Activated gamma-delta T cell (primary cell): ENCODE measurements around the gene PARD3B.

Experiments
- DNase-seq: peaks from one replicate; lab custom pipeline; 2025; lab: John Stamatoyannopoulos, UW

PARD3B gene

DNA sequence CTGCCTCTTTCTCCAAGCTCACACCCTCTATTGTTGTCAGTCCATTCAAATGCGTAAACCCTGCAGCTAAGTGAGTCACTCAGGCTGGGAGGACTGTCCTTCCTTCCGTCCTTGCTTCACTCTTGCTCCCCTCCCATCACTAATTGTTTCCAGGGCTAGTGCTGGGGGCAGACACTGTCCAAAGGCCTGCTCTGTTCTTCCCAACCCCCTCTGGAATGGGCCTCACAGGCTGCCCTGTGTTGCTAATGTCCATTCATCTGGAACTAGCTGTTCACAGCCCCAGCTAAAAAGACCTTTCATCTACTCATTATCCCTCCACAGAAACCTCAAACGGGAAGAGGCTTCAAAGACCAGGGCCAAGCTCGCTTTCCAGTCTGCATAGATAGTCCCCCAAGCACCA, 1105.2 kb downstream of the PARD3B start:
- no peak for DNase-seq

DNA sequence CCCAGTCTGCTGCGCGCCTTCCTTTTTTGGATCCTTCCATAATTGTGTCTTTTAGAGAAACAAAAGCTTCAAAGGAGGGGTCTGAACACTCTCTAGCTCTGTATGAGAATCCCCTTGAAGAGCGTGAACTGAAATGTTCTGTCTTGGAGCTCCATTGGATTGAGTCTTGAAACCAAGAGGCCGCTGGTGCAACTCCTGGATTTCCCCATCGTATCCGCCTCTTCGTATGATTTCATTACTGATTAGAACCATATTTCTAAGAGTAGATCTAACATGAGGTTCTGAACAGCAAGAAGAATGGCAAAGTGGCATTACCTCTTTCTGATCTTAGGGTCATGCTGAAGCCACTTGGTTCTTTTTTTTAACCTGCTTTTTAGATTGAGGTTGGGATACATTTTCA, 1105.7 kb downstream of the PARD3B start:
- DNase-seq: no peak

DNA sequence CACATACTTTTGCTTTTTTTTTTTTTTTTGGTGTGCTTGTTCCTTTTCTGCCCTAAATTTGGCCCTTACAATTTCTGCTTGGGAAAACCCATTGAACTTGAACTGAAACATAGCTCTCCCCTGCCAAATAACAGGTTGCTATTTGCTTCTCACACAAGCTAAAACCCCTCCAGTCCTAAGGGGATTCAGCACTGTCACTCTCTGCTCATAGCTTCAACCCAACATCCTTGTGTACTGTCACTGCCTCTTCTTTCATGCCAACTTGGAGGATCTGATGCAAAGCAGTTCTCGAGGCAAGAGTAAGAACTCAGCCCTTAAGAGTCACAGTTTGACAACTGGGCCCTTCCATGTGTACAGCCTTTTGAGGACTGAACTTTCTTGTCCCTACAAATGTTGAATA, 1106.4 kb downstream of the PARD3B start:
- DNase-seq: no peak

DNA sequence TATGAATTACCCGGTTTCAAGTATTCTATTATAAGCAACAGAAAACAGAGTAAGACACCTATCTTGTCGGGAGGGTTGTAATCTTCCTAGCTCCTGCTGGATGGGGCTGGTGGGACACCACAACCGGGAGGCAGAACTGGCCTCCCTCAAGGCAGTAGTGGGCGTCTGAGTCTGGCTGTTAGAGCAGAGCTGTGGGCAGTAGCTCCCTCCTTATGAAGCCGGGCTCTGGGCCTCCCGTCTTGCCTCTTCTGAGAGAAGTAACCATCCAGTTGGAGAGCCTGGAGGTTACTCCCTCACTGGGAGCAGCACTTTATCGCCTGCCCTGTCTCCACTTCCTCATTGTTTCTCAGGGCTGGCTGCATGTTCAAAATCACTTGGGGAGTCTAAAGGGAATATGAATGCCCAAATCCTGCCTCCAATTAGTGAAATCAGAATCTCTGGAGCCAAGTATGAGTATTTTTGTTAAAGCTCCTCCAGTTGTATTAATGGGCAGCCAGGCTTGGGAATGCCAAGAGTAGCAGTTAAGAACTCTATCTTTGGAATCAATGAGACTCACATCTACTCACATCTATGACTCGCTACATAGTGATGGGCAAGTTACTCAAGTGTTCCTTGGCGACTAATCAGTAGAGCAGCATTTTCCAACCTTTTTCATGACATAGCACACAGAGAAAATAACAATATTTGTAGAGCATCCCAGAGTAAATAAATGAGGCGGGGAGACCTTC, 1109.8 kb downstream of the PARD3B start:
- DNase-seq: no peak

DNA sequence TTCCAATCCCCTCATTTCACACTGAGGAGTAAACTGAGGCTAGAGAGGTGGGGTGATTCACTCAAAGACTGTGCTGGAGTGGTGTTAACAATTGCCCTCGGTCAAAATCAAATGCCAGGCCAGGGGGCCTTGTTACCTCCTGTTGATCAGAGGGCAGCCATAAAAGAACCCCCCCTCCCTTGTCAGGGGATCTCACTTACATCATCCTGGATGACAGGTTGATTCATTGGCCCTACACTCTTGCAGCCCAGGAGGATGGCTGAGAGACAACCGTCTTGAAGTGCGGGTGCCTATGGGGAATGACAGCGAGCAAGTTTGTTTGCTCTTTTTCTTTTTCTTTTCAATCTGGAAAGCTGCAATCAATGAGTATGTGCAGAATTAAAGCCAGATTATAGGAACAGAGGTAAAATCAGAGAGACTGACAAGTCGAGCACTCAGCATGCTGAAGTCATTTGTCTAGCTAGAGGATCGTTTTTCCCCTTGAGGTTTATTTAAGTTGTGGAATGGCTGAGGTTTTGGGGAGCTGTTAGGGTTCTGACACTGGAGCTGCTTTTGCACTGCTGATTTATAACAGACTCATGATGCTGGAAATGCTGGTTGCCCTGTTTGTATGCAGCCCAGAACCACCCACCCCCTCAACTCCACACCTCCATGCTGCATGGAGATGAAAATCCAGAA, 1110.6 kb downstream of the PARD3B start:
- no peak for DNase-seq

DNA sequence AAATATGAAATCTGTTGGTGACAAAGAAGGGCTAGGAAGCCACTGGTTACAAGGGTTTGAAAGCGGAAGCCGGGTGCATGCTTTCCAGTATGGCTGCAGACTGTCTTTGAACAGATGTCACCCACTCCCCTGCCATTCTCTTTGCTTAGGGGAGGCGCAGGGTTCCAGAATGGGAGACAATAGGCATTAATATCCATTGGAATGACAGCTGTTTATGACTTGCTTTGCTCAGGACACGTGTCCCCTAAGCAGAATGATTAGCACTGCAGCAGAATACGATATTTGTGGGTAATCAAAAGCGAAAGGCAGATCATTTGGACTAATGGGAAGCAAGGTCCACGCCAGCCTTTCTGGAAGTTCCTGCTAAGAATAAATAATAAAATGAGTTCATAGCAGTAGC, 1111.2 kb downstream of the PARD3B start:
- no peak for DNase-seq

DNA sequence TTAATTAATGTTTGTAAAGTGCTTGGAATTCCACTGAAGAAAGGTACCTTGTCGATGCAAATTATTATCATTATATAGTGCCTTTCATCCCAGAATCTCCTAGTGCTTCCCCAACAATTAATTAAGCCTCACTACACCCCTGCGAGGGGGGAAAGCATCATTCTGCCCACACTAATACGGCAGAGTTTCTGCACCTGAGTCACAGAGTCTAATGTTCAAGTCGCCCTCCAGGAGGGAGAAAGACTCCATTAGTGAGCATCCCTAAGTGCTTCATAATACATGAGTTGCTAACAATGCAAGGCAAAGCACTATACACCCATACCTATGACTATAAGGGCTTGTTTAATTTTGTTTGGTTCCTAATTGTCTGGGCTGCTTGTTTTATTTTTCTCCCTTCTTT, 1111.7 kb downstream of the PARD3B start:
- DNase-seq: no peak

DNA sequence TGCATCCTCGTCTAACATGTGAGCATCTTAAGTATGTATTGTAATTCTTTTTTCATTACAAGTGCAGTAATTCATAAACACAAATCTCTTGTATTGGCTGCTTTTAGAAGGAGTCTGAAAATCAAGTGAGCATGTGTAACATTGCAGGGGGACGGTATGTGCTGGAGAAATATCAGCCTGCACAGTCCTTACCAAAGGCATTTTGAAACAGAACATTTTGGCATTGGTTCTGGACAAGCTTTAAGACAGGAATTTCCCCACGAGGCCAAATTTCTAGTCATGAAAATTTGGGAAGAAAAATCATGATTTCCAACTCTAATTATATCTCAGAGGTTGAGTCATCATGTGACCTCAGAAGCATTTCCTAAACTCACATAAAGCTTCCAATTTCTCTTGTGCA, 1112.3 kb downstream of the PARD3B start:
- DNase-seq: no peak

DNA sequence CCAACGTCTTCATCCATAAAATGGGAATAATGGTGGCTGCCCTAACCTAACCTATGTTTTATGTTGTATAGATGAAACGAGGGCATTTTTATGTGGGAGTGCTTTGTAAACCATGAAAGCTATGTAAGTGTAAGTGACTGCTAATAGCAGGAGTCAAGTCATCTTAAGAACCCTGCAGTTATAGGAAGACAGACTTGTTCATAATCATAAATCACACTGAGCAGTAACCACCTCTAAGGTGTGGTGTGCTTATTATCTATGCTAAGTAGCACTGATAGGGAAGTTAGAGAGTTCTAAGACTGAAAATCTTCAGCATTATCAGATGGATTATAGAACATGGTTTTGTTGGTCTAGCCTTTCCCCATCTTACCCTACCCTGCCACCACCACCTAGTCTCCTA, 1112.8 kb downstream of the PARD3B start:
- DNase-seq: no peak

DNA sequence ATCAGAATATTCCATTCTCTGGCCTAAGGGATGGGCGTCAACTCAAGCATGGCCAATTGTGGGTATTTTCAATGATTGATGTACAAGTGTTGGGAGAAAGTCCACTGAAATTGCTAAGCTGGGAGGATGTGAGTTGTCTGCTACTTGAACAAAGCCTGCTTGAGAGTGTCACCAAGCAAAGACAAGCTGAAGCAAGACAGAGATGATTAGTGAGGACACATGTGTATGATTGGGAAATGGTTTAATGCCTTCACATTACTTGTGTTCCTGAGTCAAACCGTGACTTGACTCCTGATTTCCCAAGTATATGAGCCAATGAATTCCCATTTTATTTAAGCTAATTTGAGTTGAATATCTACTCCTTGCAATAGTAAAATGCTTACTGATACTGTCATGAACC, 1113.3 kb downstream of the PARD3B start:
- no peak for DNase-seq

DNA sequence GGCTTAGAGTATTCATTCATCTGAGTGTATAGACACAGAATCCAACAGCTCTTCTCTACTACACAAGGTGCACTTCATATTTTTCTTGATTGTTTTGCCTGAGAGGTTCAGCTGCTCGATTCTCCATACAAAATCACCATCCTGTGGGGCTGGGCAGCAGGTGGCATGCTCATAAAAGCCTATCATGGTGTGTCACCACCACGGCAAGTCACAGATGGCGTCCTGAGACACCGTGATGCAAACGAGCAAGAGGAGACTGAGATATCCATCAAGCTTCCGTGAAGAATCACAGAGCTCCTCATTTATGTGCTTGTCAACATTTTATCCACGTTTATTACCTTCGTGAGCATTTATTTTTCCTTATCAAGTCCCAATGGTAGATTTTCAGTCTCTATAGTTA, 1114.6 kb downstream of the PARD3B start:
- no peak for DNase-seq

DNA sequence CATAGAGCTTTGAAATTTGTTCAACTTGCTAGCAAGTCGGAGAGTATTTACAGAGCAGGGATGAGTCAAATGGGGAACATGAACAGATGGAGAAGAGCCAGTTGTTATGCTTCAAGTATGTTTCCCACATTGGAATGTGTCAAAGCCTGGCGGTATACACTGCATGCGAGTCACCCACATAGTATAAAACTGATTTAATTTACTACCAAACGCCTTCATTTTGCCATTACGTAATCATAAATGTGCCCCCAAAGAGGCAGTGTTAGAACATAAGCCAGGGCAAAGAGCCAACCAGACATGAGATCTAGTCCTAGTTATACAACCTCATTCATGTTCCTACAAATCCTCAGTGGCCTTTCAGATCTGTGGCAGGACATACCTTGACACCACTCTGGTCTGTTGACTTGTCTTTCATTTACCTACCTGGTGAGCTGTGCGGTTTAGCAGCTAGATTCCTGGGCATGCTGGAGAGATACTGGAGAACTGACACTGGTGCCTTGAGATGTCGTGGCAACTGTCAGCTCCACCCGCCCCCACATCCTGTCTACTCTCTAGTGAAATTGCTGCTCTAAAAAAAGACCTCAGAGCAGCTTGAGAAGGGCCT, 1115.3 kb downstream of the PARD3B start:
- DNase-seq: no peak

DNA sequence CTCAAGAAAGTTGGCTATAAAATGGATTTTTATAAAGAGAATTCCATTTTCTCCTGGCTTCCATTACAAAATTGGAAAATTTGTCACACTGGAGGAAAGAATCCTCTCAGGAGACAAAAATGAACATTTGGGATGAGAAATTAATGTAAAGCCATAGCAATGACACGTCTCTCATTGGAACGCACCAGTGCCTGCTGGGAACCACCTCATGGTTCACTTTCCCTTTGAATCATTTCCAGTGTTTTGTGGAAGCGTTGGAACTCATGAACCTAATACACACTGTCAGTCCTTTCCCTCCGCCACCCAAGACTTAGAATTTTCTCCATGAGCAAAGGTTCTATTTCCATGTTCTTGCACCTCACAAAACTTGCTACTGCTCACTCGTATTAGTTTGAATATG, 1116.0 kb downstream of the PARD3B start:
- no peak for DNase-seq

DNA sequence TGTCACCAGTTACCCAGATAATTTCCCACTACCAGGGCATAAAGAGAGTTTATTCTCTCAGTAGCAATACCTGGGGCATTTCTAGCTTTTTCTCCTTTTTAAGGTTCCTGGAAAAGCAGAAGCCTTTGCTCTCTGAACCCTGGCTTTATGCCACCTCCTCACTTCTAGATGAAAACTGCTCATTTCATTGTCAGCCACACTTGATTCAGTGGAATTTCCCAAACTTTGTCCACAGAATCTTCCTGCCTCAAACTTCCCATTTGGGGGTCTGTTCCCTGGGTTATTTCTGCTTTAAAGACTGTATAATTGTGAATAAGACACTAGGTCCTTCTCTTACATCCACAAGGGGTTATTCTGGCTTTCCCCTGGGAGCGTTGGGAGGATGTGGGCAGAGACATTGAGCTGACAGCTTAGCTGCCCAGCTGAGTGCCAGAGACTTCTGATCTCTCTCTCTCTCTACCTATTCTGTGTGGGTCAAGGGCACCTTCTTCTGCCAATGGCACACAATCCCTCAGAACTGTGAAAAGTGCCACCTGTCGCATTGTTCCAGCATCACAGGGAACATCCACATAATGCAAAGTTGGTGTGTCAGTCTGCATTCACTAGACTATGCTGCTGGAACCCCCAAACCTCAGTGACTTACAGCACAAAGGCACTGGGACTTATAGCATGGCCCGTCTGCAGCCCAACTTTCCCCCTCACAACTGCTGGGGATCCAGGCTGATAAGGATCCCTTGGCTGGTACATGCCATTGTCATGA, 1117.1 kb downstream of the PARD3B start:
- DNase-seq: no peak

DNA sequence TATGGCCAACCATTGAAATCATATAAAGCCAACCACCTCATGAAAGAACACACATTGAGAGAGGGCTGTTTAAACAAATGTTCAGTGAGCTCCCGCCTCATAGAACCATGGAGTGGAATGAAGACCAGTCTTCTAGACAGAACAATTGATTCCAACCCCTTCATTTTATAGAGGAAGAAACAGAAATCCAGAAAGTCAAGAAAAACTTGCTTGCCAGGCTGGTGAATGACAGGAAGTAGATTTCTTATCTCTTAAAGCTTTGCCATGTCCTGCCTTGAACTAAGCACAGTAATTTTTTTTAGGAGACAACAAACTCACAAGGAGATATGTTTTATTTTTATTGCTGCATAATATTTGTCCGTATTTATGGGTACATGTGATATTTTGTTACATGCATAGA, 1120.5 kb downstream of the PARD3B start:
- DNase-seq: no peak
